Testis (tissue), 2 donors: ENCODE measurements around the gene SFMBT1.

Source experiments
- CTCF ChIP-seq, 3 experiments: fragments of 450-650 bp in 2 of 3; fragments of 200-600 bp in 1 of 3; sonication (generic) in 1 of 3; IDR thresholded peaks; one replicate each; pipeline ENCODE4 v1.5.1; 2016 to 2019; ENCODE audit warnings: antibody characterized with exemption in 3 of 3, mild to moderate bottlenecking in 2 of 3, moderate library complexity in 1 of 3
- POLR2A ChIP-seq: fragments of 450-650 bp; IDR thresholded peaks from one replicate; pipeline ENCODE4 v1.6.1; 2017; ENCODE audit warnings: antibody characterized with exemption, mild to moderate bottlenecking, moderate library complexity

GRCh38 chr3:52934630-52935530, 111.0 kb downstream of the SFMBT1 start:
- TF ChIP-seq POLR2A (no peak), CTCF (IDR thresholded peaks at IDR 0.05) (peak; percentile 30 to 62 (median 54))
